NCI-H2029 treated with DMSO at 0.1 percent for 48 hours (cell line): ENCODE measurements around the gene SLC25A51.

Source experiments
- DNase-seq: peaks from one replicate; lab custom pipeline; 2025; lab: John Stamatoyannopoulos, UW

The SLC25A51 gene, protein sequence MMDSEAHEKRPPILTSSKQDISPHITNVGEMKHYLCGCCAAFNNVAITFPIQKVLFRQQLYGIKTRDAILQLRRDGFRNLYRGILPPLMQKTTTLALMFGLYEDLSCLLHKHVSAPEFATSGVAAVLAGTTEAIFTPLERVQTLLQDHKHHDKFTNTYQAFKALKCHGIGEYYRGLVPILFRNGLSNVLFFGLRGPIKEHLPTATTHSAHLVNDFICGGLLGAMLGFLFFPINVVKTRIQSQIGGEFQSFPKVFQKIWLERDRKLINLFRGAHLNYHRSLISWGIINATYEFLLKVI

DNA sequence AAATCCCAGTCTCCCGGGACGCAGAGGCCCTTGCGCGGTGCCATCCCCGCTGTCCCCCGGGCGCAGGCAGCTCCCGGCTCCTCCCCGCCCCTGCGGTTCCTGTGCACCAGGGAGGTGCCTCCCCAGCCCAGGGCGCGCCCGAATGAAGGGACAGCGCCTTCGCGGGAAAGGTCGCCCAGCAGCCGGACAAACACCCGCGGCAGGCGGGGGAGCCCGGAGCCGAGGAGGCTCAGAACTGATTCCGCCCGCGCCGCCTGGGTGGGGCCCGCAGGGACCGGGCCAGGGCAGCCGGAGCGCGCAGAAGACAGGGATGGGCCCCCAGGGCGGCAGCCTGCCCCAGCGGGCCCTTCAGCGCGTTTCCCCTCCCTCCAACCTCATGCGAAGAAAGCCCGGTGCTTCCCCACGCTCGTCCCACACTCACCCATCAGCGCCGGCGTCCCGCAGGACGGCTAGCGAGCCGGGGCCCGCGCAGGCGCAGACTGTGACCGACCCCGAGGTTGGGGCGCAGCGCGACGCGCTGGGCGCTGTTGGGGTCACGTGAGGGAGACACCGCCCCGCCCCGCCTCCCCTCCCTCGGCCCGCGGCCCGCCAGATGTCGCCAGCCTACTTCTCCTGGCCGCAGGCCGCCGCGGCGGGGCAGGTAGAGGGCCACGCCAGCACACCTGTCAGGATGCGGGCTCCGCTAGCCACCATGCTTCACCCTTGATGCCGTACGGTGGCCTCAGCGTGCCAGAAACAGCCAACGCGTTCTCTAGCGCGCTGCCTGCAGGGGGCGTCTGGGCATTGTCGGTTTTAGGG is at the start of gene SLC25A51:
Gene SLC25A51 (minus strand): TSS at position 481 of the 798 bp plus-strand sequence. CDS start 15,577 bp downstream, outside the sequence.
- DNase-seq = peak; percentile 76

DNA sequence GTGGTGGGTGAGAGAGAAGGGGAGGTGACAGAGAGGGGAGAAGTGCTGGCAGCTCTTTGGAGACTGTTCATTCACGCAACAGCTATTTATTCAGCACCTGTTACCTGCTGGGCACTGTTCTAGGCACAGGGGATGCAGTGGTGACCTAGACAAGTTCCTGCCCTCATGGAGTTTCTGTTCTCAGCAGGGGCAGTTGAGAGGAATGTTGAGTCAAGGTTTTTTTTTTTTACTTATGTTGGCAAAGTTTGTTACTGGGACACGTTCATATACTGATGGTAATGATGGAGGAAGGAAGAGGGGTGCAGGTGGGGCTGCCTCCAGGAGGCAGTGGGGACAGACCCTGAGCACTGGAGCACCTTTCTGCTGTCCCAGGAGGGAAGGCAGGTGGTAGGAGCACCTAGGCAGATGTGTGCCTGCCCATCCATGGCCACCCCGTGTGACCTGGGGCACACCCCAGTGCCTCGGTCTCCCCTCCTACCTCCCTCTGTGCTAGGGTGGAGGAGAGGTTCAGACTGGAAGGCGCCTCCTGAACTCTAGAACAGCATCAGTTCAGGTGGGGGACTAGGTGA is 49.4 kb upstream of the SLC25A51 start:
- DNase-seq = no peak

DNA sequence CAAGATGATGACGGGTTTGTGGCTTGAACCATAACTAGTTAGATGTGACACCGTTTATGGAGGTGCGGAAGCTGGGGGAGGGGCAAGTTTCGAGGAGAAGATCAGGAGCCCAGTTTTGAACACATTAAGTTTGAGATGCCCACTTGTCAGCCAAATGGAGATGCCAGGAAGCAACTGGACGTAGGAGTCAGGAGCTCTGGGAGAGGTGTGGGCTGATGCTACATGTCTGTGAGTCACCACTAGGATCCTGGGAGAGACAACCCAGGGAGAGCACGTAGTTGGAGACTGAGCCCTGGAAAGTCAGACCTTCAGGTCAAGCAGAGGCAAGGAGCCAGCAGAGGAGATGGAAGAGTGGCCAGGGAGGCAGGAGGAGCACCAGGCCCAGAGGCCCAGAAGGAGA is 48.8 kb upstream of the SLC25A51 start:
- DNase-seq = no peak

DNA sequence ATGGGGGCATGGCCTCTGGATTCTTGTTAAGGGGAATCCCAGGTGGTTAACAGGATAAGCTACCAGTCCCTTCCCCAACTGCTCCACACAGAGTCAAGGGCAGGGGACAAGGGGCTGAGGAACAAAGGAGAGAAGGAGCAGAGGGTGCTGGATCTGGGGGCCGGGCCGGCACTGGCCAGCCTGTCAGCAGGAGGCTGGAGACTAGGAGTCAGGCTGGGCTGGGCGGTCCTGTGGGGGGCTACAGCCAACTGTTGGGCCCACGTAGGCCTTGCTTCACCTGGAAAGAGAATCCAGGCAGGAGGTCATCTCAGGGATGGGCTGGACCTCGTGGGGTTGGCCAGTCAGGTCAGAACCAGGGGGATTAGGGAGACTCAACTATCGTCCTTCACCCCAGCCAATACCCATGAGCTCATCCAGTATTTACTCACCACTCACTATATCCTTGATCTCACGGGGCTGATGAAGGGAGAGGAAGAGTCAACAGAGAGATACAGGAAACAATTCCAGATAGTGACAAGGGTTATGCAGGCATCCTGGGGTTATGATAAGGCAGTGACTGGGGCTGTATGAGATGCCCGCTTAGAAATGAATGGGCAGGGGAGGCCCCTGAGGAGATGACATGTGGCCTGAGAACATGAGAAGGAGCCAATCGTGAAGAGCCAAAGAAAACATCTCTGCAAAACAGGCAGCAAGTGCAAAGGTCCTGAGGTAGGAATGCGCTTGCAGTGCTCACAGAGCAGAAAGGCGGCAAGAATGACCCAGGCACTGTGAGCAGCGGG is 47.9 kb upstream of the SLC25A51 start:
- DNase-seq = no peak

DNA sequence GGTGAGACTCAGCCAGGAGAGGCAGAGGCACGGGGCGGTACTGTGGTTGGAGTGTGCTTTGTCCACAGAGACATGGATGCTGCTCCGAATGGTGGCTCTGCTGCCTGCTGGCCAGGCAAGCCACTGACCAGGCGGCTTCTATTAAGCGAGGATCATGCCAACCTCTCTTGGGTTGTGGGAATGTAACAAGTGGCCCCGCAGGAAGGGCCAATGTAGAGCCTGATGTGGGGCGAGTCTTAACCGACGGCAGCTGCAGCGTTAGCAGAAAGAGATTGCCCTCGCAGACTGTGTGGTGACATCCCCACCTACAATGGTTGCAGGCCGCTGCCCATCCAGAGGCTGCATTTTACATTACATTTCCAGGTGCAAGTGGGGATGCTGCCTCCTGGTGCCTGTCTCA is 46.6 kb upstream of the SLC25A51 start:
- no peak for DNase-seq

DNA sequence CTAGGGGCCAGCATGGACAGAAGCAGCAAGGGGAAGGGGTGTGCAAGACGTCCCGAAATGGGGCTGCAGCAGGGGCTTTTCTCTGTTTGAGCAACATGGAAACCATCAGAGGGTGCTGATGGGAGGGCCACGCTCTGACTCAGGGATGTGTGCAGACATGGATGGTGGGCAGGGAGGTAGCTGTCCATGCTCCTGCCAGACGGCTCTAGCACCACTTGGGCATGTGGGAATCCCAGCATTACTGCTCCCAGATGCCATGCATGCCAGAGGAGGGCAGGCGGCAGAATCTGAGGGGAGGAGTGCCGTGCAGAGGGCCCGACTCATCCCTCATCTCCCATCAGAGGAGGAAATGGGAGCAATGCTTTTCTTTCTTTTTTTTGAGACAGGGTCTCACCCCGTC is 45.6 kb upstream of the SLC25A51 start:
- no peak for DNase-seq

DNA sequence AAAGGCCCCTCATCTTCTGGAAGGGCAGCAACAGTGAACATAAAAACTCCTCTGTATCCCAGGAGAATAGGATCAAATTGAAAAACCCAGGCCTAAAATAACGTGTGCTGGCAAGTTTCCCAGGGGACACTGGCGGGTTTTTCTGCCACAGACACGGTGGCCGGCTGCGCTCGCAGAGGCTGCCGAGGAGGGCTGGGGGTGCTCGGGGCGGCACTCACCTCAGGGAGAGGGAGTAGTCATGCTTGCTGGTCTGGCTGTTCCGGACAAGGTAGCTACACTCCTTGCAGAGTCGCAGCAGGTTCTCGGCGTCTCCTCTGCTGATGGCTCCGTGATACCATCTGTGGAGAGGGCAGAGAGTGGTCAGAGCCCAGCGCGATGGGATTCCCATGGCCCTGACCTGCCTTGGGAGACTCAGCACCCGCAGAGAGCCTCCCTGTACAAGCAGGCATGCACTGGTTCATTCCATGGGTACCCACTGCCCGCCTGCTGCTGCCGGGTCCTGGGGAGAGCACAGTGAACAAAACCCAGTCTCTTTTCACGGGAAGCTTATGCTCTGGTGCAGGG is 44.6 kb upstream of the SLC25A51 start:
- no peak for DNase-seq

DNA sequence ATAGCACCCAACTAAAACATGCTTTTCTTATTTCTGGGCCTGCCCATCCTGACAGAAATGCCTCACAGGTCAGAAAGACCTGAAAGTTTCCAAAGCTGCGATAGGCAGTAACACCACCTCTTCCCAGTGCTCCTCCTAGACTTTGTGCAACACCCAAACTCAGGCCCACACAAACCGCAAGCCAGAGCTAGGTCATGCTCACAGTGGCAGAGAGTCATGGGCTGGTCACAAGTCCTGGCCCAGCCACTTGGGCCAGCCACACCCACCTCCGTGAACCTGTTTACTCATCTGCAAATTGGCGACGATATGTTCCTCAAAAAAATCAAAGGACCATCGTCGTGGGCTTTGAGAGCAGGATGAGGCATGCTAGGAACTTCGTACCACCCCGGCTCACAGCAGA is 44.0 kb upstream of the SLC25A51 start:
- no peak for DNase-seq

DNA sequence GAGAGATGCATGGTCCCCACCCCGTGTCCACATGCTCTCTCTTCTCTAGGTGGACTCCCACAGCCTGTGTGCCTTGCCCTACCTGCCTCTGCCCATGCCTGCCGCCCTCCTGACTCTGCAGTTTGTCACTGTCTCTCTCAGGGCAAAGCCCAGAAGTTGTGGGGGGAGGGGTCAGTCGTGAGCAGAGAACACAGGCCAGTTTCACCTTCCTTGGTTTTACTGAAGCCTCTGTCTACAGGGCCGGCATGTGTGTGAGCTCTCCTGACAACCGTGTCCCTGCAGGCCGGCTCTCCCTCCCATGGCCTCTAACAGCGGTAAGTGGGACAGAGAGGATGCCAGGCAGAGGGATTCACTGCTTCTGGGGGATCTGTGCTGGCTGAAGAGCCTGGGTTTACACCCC is 43.5 kb upstream of the SLC25A51 start:
- no peak for DNase-seq

DNA sequence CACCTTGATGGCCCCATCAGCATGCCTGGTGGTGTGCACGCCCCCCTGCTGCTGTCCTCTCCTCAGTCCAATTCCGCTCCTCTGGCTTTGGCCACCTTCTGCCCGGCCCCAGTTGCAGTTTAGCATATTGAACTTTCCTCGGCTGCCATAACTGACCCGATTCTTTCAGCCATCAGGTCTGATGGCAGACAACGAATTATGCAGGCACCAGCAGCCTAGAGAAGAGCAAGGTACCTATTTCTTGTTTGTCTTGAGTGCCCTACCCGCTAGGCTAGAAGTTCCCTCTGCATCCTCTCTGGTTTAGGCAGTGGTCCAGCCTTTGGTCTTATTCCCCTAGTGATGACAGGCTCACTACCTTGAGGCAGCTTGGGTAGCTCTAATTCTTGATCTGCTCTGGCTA is 43.0 kb upstream of the SLC25A51 start:
- no peak for DNase-seq

DNA sequence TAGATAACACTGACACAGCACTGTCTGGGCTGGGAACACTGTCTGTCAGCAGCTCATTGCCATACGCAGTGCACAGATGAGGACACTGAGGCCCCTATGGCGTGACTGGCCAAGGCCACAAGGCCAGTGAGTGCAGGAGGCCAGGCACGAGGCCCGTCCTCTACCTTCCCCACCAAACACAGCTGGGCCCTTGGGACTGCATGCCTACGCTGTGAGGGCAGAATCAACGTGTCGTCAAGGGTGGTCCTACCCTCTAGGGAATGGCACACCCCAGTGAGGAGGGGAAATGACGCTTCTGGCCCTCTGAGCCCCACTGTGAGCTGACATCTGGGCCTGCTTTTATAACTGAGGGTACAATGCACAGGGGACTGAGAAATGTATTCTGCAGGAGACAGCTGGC is 42.1 kb upstream of the SLC25A51 start:
- no peak for DNase-seq

DNA sequence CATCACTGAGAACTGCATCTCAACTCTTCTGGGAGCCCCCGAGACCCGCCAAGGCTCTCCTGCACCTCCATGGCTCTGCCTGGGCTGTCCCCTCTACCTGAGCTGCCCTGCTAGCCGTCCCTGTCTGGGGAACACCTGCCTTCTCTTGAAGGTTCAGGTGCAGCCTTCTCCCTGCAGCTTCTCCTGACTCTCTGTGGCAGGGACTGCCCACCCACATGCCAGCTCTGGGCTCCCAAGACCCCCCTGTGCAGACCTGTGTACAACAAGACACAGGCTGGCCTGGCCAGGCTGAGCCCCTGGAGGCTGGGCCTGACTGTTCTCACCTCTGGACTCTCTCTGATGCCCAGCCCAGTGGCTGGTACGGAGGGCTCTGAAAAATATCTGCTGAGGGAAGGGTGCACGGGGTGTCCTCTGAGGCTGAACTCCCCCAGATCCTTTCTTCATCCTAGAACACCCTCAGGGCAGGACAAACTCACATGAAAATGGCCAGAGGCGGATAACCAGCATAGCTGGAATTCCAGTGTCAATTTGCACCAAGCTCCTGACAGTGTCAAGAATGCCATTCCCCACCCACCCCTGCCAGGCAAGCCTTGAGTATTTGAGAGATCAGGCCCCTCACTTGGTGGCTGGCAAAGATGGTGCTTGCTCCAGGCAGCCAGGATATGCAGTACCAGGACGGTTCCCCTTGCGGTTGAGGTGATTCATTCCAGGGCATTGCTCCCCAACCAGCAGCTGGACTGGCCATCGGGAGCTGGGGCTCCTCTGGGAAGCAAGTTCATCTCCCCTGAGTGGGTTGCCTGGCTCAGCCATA is 40.9 kb upstream of the SLC25A51 start:
- DNase-seq = no peak

DNA sequence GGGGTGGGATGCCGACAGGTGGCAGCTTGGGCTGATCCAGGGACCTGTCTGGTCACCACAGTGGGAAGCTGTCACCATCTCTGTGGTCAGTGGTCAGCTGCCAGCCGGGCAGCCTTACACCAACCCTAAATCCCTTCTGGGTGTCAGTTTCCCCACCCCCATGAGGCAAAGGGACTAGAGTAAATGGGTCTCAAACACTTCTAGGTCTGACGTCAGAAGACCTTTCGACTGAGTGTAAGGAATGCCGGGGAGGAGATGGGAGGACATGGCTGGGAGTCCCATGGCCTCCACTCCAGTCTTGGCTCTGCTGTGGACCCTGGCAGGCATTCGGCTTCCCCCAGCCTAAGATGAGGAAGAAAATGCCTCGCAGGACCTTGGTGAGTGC is 40.3 kb upstream of the SLC25A51 start:
- DNase-seq = no peak

DNA sequence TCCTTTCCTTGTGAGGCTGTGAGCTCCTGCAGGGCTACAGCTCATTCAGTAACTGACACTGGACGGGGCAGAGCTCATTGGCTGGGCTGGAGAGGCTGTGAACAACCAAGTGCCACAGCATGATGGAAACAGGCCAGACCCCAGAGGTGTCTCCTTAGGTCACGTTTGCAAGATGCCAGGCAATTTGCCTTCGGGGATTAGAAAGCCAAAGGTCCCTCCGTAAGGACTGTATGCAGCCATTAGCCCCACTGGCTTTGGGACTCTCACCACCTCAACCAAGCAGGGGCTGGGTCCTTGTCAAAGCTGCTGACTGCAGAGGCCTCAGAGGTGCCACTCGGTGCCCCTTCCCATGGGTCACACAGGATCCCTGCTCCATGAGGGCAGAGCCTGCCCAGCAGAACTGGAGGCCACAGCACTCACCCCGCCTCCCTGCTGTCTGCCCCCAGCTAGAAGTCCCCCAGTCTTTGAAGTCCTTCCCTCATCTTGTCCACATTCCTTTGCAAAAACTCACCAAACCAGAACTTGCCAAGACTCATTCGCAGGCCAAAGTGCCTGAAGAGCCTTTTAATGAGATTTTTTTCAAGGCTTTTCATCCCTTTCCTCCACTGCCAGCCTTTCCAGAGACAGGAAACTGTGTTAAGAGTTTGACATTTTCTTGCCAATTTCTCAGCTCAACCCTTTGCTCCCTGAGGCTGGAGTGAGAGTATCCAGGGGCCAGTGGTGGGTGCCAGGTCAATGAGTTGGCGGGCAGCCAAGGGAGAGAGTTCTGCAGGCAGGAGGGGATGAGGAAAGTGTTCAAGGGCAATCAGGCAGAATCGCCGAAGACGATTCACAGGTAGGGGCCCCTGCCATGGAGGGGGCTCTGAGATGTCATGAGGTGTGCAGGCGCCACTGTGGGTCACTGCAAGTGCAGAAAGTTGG is 39.7 kb upstream of the SLC25A51 start:
- DNase-seq = no peak

DNA sequence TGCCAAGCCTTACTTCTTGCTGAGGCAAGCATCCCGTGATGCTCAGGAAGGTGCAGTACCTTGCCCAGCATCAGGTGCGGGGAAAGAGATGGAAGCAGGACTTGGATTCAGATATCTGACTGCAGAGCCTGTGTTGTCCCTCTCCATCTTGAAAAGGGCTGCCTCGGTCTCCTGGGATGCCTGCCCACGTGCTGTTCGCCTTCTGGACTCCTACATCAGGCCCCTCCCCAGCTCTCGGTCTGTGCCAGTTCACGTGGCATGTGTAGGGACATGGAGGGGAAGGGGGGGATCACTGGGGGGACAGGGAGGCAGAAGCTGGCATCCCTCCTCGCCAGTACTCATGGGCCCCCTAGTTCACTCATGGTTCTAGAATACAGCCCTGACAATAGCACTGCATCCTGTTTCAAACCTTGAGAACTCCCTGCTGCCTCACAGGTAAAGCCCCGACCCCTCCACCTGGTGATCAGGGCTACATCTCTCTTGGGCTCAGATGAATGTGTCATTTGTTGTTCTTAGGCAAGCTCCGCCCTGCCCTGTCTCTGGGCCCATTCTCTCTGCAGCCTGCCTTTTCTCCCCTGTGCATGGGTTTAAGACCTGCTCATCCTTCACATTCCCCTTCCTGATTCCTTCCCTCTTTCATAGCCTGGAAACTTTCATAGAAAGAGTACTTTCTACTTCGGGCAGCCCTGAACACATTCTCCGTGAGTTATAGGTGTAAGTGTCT is 38.9 kb upstream of the SLC25A51 start:
- no peak for DNase-seq

DNA sequence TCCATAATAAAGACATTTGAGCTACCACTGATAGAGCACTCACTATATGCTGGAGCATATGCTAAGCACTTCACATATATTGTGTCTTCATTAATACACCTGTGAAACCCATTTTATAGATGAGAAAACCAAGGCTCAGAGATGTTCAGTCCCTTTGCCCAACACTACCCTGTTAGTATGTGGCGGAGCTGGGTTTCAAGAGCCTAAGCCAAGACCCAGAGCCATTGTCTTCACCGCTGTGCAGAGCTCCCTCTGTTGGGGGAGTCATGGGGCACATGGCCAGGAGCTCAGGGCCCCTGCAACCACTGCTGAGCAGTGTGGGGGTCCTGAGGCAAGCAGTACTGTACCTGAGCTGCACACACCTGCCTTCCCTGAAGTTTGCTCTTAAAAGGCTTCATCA is 37.3 kb upstream of the SLC25A51 start:
- DNase-seq = no peak

DNA sequence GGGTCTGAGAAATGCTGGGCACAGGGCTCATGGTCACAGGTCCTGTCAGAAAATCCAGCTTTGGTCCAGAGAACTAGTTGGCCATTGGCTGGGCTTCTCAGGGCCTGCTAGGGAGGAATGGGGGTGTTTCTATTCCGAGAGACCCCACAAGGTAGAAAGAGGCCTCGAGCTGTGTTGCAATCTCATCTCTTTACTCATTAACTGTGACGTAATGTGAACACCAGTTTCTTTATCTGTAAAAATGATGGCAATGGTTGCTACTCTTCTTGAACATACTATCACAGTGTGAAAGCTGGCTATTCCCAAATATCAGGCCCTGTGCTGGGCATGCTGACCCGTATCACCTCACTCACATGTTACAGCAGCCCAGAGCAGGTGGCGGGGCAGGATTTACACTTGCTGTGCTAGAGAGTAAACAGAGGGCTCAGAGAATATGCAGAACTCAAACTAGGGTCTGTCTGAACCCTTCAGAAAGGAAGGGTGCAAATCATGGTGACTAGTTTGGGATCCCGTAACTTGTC is 35.7 kb upstream of the SLC25A51 start:
- DNase-seq = no peak

DNA sequence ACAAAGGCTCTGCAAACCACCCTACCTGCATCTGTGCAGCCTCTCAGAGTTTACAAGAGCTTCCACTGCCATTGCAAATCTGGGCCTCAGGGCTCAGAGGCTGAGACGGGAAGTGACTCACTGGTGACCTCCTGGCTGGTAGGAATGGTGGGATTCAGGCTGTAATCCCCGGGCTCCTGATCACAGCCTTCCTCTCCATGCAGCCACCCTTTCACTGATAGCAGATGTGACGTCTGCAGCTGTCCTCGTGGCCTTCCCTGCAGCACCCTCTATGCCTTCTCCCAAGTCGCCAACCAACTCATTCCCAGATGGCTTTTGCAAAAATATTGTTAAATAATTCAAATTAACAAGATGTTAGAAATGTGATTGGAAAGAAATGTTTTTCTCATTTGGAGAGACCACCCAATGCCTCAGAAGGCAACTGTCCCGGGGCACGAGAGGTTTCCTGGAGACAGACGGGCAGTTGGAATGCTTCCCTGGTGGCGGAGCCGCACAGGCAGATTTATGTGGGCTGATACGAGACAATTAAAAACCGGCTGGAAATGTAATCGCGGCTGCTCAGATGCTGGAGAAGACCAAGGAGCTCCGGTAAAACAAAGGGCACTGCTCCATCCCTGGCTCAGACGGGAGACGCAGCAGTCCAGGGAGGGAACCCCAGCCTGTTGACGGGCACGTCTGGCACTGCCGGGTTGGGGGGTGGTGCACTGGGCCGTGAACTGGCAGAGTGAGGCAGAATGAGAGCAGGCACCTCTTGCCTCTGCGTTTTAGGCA is 34.4 kb upstream of the SLC25A51 start:
- no peak for DNase-seq
